Measurements from ENCODE around the gene A4GALT.

A4GALT gene

DNA sequence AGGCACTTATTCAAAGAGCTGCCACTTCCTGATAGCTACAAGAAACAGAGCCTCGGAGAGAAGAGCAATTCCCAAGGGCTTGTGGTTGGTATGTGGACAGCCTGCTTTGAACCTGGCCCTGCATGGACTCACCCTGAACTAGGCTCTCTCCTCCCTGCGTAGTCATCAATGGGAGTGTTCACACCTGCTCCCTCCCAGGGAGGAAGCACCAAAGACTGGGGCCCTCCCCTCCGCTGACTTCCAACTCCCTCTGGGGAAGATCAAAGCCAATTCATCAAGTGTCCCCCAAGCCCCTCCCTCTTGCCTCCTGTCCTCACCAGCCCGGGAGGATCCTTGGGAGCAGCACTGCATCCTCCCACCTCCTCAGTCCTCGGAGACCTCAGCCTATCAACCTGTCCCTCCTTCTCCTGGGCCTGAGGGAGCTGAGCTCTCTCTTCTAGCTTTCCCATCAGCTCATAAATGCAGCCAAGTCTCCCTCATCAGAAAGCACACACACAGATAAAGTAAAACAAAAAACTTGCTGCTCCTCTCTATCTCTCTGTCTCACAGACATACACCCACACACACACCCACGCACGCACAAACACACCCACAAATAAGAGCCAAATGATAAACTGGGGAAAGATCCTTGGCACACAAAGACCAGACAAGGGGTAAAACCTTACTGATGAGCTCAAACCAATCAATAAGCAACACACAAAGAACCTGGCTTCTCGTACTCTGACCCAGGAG, 3.3 kb downstream of the A4GALT start:
- TF ChIP-seq, protein P1, sequence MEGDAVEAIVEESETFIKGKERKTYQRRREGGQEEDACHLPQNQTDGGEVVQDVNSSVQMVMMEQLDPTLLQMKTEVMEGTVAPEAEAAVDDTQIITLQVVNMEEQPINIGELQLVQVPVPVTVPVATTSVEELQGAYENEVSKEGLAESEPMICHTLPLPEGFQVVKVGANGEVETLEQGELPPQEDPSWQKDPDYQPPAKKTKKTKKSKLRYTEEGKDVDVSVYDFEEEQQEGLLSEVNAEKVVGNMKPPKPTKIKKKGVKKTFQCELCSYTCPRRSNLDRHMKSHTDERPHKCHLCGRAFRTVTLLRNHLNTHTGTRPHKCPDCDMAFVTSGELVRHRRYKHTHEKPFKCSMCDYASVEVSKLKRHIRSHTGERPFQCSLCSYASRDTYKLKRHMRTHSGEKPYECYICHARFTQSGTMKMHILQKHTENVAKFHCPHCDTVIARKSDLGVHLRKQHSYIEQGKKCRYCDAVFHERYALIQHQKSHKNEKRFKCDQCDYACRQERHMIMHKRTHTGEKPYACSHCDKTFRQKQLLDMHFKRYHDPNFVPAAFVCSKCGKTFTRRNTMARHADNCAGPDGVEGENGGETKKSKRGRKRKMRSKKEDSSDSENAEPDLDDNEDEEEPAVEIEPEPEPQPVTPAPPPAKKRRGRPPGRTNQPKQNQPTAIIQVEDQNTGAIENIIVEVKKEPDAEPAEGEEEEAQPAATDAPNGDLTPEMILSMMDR (IDR thresholded peaks at IDR 0.05; ENCODE audit: low read depth, low read length), result no peak
- no peak overlapping the region for H3K4me3 ChIP-seq (ENCODE audit: low read depth, low read length)

DNA sequence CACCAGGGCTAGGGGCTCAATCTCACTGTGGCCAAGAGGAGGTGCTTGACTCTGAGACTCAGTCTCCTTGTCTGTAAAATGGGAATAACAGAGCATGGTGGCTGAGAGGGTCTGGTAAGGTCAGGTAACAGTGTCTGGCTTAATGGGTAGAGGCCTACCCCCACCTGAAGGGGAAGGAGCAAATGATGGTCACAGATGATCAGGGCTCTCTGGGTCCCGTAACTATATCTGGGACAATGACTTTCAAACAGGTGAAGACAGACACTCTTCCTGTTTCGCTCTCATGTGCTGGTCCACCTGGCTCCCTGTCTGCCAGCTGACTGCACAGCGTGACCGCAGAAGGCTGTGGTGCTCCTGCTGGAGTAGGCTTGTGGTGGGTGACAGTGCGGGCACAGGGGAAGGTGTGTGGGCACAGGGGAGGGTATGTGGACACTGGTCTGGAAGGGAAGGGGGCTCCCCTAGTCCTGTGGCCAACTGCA, 4.0 kb downstream of the A4GALT start:
- H3K4me3 ChIP-seq (ENCODE audit: low read depth, low read length), result no peak overlapping the region
- TF ChIP-seq, protein P1 (IDR thresholded peaks at IDR 0.05; ENCODE audit: low read depth, low read length), result no peak

DNA sequence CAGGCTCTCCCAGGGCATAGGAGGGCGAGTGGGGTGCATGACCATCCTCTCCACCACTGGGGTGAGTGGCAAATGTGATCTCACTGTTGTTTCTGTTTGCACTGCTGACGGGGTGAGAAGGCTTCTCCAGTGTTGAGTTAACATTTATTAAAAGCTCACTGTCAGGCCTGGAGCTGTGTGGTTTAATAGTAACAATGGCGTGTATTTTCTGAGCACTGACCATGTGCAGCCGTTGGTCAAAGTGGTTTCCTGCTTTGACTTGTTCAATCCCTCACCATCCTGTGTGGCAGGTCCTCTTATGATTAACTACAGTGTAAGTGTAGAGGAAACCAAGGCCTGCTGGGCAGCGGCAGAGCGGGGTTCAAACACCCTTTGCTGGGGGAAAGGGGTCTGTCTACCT, 4.4 kb downstream of the A4GALT start:
- no peak overlapping the region for H3K4me3 ChIP-seq (ENCODE audit: low read depth, low read length)
- TF ChIP-seq, protein P1 (IDR thresholded peaks at IDR 0.05; ENCODE audit: low read depth, low read length), result no peak

DNA sequence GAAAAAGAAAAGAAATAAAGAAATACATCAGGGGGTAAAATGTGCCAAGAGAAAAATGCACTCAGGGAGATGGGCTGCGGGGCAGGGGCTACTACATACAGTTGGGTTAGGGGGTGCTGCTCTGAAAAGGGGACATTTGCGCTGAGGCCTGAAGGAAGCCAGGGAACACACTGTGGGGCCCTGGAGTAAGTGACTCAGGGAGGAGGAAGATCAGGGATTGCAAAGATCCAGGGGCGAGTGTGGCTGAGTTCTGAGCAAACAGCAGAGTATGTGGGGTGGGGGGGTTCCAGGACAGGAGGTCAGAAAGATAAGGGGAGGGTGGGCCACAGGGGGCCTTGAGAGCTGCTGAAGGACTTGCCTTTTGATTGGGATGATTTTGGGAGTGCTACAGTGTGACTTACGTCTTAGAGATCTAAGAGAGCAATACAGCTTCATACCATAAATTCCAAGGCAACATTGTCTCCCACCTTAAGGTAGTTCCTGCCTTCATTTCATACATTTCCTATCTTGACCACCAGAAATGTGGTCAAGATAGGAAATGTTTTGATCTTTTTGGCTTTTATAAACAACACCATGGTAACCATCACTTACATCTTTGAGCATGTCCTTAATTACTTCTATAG, 5.8 kb downstream of the A4GALT start:
- no peak overlapping the region for H3K4me3 ChIP-seq (ENCODE audit: low read depth, low read length)
- TF ChIP-seq, protein P1 (IDR thresholded peaks at IDR 0.05; ENCODE audit: low read depth, low read length), result no peak

DNA sequence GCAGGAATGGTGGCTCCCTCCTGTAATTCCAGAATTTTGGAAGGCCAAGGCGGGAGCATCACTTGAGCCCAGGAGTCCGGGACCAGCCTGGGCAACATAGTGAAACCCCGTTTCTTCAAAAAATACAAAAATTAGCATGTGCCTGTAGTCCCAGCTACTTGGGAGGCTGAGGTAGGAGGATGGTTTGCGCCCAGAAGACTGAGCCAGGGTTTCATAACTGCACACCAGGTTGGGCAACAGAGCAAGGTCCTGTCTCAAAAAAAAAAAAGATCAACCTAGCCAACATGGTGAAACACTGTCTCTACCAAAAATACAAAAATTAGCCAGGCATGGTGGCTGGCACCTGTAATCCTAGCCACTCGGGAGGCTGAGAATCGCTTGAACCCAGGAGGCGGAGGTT, 6.4 kb downstream of the A4GALT start:
- H3K4me3 ChIP-seq (ENCODE audit: low read depth, low read length), result no peak overlapping the region
- TF ChIP-seq, protein P1 (IDR thresholded peaks at IDR 0.05; ENCODE audit: low read depth, low read length), result no peak

DNA sequence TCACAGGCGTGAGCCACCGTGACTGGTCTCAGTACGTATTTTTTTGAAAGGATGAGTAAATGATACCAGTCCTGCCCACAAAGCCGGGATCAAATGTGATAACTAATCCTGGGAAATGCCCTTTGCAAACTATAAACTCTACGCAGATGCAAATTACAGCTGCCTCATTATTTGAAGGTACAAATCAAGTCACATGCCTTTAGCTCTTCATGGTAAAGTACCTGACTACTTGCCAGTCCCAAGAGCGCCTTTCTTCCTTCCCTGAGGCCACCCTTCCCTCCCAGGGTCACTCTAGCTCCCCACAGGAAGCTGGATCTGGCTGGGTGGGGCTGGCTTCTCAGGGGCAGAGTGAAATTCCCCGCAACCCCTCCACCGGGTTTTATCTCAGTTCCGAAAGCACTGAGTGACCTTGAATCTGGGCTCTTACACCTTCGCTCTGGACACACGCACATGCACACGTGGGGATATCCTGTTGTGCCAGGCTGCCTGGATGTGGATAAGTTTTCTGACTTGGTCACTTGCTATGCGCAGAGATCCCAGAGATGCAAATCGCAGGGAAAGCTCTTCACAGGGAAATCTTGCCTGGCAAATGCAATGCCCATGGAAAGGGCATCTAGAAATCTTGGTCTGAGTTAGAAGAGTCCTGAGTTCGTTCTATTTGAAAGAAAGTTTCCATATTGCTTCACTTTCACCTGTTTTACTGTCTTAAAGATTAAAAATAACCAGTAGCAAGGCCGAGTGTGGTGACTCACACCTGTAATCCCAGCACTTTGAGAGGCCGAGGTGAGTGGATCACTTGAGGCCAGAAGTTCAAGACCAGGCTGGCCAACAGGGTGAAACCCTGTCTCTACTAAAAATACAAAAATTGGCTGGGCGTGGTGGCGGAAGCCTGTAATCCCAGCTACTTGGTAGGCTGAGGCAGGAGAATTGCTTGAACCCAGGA, 8.5 kb downstream of the A4GALT start:
- no peak overlapping the region for H3K4me3 ChIP-seq (ENCODE audit: low read depth, low read length)
- TF ChIP-seq, protein P1 (IDR thresholded peaks at IDR 0.05; ENCODE audit: low read depth, low read length), result no peak

Data from WI38 (cell line).